Aorta (tissue), 5 donors: ENCODE measurements around the gene TDP2. TPM values are rescaled to one million over a fixed set of nuclear protein-coding genes. Genes with fewer than 3 reads are reported as not detected.
"Not testable (repeated sequence)": the region's sequence is repeated elsewhere in the genome, so short reads cannot be mapped to it uniquely, and the experiment has no call there.

ENCODE experiments used
- ATAC-seq: fragments of 200-7000 bp; cut with Tn5 transposase; one replicate; pipeline ENCODE4 v1.9.1; 2022; ENCODE audit warnings: moderate library complexity; ENCODE audit not compliant: low FRiP score
- DNase-seq, 2 donors: peaks; one replicate each; pipeline ENCODE4 v3.0.0-alpha.2; 2020
- H3K27ac ChIP-seq, 2 donors: one replicate each; pipeline ENCODE4 v1.5.1; 2013; ENCODE audit warnings: low read length in 2 of 2, mild to moderate bottlenecking in 2 of 2, moderate library complexity in 2 of 2, control low read depth in 1 of 2, inconsistent platforms in 1 of 2, low read depth in 1 of 2
- H3K27me3 ChIP-seq, 2 donors: one replicate each; pipeline ENCODE4 v1.6.1; 2013; ENCODE audit warnings: control low read depth in 1 of 2, low read length in 1 of 2, mild to moderate bottlenecking in 1 of 2, moderate library complexity in 1 of 2; ENCODE audit not compliant: insufficient read depth in 2 of 2, control insufficient read depth in 1 of 2
- H3K36me3 ChIP-seq, 2 donors: one replicate each; pipeline ENCODE4 v1.6.1; 2013; ENCODE audit warnings: control low read depth in 1 of 2, low read length in 1 of 2, mild to moderate bottlenecking in 1 of 2; ENCODE audit not compliant: insufficient read depth in 2 of 2, control insufficient read depth in 1 of 2
- H3K4me1 ChIP-seq, 2 donors: one replicate each; pipeline ENCODE4 v1.6.1; 2013; ENCODE audit warnings: low read length in 2 of 2, control low read depth in 1 of 2, mild to moderate bottlenecking in 1 of 2, moderate library complexity in 1 of 2; ENCODE audit not compliant: insufficient read depth in 2 of 2, control insufficient read depth in 1 of 2
- H3K4me3 ChIP-seq, 2 donors: one replicate each; pipeline ENCODE4 v1.5.1; 2013; ENCODE audit warnings: low read length in 2 of 2, control low read depth in 1 of 2, mild to moderate bottlenecking in 1 of 2
- H3K9me3 ChIP-seq: one replicate; pipeline ENCODE4 v1.6.1; 2013; ENCODE audit warnings: mild to moderate bottlenecking, low read length; ENCODE audit not compliant: control insufficient read depth
- WGBS, 2 donors: extraction: QIAGEN DNeasy Blood & Tissue Kit; methylation state at CpG; one replicate each; pipeline ENCODE4 v1.1.7; 2013; 5-methylcytosine and 5-hydroxymethylcytosine counted together
- intact Hi-C, 2 donors: fragments of 100-400 bp; cut with DNase I; formaldehyde crosslinking; loops; one replicate each; pipeline versions ENCODE4 v1.14.2 to v1.15.0; 2022
- polyA plus RNA-seq, 2 donors: library from polyadenylated mRNA; stranded (reverse); fragments of 200-250 nt; gene quantifications; one replicate each; pipeline ENCODE4 v1.2.3, GENCODE V29; 2013
- total RNA-seq, 2 donors: library from RNA; stranded (reverse); fragmentation: NEBNext Ultra II Directional; extraction: Animal tissue kit (Norgen Biotek cat#: 25700); gene quantifications; one replicate each; pipeline ENCODE4 v1.2.1, GENCODE V29; 2021
- donor health status: healthy with polysubstance abuse.
- donor health status: Bipolar disorder and iron deficiency.
- donor health status: DM: no; HTN: no; CAD: no.
- donor health status: DM: no; HTN: no; CAD: no.
- donor health status: DM: yes; HTN: yes; CAD: no.

TDP2 gene
- total and polyA plus RNA-seq, 4 donors, result 30.7 to 99.7 (median 38.3) TPM

DNA sequence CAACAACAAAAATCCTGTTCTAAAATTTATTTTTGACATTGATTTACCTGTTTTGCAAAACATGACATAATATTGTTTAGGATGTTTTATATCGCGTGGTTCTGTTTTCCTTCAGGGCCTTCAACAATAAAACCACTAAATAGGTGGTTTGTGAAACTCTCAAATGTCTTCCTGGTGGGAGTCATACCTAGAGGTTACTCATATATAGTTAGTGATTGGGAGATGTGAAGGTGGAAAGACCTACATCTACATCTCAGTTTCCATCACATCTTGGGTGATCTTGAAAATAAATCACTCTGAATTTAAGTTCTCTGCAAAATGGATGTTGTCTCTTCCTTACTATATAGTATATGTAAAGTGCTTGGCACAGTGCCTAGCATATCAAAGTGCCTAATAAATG is 29.4 kb upstream of the TDP2 start:
- Histone ChIP-seq H3K27ac (no peak overlapping the region), H3K36me3 (no peaks in the 10 kb centered on the region), H3K4me3 (no peak overlapping the region), H3K9me3 (no peaks in the 10 kb centered on the region), H3K27me3 (no peaks in the 10 kb centered on the region), H3K4me1 (no peaks in the 10 kb centered on the region)
- no peak for ATAC-seq
- DNase-seq, result no peak
- 90 to 92% methylated on average over 2 of the region's 2 CpGs for WGBS, 2 donors
- intact Hi-C loops, result loop anchor here (5.0 to 10.0 kb wide), 2 partner anchors 99 to 261 kb away; no protein-coding TSS in a partner anchor

DNA sequence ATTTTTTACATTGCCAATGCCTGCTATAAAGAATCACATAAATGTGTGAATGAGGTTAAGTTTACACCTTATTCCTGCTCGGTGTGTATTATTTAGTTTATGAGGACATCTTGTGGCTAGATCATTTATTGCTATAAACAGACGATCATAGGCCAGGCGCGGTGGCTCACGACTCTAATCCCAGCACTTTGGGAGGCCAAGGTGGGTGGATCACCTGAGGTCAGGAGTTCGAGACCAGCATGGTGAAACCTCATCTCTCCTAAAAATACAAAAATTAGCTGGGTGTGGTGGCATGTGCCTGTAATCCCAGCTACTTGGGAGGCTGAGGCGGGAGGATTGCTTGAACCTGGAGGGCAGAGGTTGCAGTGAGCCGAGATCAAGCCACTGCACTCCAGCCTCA is 28.9 kb upstream of the TDP2 start:
- 27 to 28% methylated on average over 8 of the region's 8 CpGs for WGBS, 2 donors
- intact Hi-C loops, result loop anchor here (2.0 to 10.0 kb wide), 4 partner anchors 98 to 261 kb away; no protein-coding TSS in a partner anchor
- H3K4me3 ChIP-seq, H3K27me3 ChIP-seq, H3K4me1 ChIP-seq, H3K9me3 ChIP-seq, H3K27ac ChIP-seq, DNase-seq, H3K36me3 ChIP-seq: not testable (repeated sequence)
- peak; percentile 80 for ATAC-seq

DNA sequence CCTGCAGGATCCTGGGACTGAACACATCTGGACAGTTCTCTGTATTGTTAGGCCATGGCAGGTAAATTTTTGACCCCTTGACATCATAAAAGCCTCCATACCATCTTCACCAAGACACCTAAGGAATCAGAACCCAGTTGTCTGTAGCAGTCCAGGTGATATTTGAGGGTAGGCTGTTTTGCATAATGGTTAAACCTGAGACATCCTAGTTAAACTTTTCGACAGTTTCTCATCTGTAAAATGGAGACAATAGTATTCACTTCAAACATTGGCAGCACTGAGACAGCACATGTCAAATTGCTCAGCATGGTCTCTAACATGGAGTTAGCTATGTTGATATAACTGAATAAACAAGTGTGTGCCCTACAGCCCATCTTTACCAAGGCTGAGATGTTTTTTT is 27.5 kb upstream of the TDP2 start:
- WGBS, 2 donors, result 93 to 95% methylated on average over 1 of the region's 1 CpG
- Histone ChIP-seq H3K4me1 (no peaks in the 10 kb centered on the region), H3K27me3 (no peaks in the 10 kb centered on the region), H3K9me3 (no peaks in the 10 kb centered on the region), H3K4me3 (no peak overlapping the region), H3K36me3 (no peaks in the 10 kb centered on the region), H3K27ac (no peak overlapping the region)
- intact Hi-C loops, result loop anchor here (2.0 to 10.0 kb wide), 3 partner anchors 111 to 259 kb away; no protein-coding TSS in a partner anchor
- no peak for DNase-seq
- ATAC-seq, result no peak

DNA sequence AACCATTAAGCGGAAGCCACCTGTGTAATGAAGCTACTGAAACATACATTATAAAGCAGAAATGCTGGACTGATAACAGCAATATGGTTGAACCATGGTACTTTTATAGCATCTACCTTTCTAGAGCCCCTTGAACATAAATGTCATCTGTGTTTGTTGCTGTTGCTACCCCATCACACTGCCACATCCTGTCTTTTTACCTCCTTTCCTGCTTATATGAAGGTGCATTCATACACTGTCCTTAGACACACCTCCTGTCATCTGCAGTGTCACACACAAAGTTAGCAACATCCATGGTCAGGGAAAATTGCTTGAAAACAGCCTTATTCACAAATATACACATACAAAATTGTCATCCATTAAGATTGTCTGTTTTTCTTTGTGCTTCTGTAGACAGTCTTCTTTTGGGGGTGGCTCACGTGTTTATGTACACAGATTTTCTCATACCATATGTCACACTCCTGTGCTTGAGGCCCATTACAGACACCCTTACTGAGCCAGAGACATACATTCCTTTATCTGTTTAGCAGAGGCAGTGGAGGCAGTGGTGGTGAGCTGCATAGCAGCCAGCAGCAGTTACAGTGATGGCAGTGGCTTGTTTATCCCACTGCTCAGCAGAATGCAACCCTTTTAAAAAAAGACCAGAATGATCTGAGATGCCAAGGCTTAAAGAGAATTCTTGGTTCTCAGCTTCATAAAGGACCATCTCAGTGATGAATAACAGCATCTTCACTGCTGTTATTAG is 26.3 kb upstream of the TDP2 start:
- 86 to 88% methylated on average over 2 of the region's 2 CpGs for WGBS, 2 donors
- Histone ChIP-seq H3K27ac (no peak overlapping the region), H3K36me3 (no peaks in the 10 kb centered on the region), H3K27me3 (no peaks in the 10 kb centered on the region), H3K4me1 (no peaks in the 10 kb centered on the region), H3K4me3 (no peak overlapping the region), H3K9me3 (no peaks in the 10 kb centered on the region)
- ATAC-seq, result no peak
- intact Hi-C loops, result loop anchor here in 1 of 2 donors (10.0 kb wide), 1 partner anchor 258 kb away; no protein-coding TSS in a partner anchor
- DNase-seq, result no peak

DNA sequence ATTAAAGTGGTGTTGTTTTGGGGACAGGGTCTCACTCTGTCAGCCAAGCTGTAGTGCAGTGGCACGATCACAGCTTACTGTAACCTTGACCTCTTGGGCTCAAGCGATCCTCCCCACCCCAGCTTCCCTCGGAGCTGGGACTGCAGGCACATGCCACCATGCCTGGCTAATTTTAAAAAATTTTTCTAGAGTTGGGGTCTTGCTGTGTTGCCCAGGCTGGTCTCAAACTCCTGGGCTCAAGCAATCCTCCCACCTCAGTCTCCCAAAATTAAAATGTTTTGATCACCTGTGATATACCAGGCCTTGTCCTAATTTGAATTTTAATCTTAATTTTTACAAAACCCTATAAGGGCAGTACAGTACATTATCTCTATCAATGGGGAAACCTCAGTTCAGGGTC is 25.7 kb upstream of the TDP2 start:
- Histone ChIP-seq H3K4me3 (no peak overlapping the region), H3K27ac (no peak overlapping the region), H3K4me1 (no peaks in the 10 kb centered on the region), H3K36me3 (no peaks in the 10 kb centered on the region), H3K9me3 (no peaks in the 10 kb centered on the region), H3K27me3 (no peaks in the 10 kb centered on the region)
- 71 to 77% methylated on average over 3 of the region's 3 CpGs for WGBS, 2 donors
- ATAC-seq (no peak), DNase-seq (no peak)
- intact Hi-C loops, result loop anchor here in 1 of 2 donors (10.0 kb wide), 1 partner anchor 258 kb away; no protein-coding TSS in a partner anchor

DNA sequence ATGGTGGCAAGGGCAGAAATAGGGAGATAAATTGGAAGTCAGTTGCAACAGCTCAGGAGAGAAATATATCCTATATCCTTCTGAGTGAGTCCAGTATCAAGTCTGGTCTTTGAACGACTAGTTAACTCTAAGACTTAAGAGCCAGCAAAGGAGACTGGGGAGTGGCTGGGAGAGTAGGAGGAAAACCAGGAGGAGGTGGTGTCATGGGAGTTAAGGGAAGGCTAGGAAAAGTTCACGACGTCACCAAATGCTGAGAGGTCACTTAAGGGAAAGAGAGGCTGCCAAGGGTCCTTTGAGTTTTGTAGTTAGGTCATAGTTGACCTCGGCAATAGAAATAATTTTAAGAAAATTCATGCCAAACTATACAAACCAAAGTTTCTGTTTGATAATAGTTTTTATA is 25.3 kb upstream of the TDP2 start:
- no peaks in the 10 kb centered on the region for H3K9me3 ChIP-seq
- no peak overlapping the region for H3K4me3 ChIP-seq
- DNase-seq (no peak), ATAC-seq (no peak)
- no peak overlapping the region for H3K27ac ChIP-seq
- intact Hi-C loops, result loop anchor here in 1 of 2 donors (10.0 kb wide), 1 partner anchor 257 kb away; no protein-coding TSS in a partner anchor
- H3K27me3 ChIP-seq, result no peaks in the 10 kb centered on the region
- WGBS, 2 donors, result 28 to 30% methylated on average over 4 of the region's 4 CpGs
- no peaks in the 10 kb centered on the region for H3K4me1 ChIP-seq
- H3K36me3 ChIP-seq, result no peaks in the 10 kb centered on the region

DNA sequence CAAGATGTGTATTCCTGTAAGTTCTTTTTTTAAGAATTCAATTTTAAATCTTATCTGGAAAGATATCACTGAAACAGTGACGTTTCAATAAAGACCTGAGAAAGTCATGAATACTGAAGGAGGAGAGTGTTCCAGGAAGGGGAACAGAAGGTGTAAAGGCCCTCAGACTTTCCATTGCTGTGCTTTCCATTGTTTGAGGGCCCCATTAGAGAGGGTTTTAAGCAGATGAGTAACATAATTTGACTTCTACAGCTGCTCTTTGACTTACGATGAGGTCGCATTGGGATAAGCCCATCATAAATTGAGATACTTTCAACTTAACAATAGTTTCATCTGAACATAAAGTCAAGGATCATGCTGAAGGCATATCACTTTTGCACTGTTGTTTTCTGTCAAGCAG is 24.9 kb upstream of the TDP2 start:
- WGBS, 2 donors, result 89 to 91% methylated on average over 3 of the region's 3 CpGs
- no peak overlapping the region for H3K27ac ChIP-seq
- no peaks in the 10 kb centered on the region for H3K4me1 ChIP-seq
- no peaks in the 10 kb centered on the region for H3K36me3 ChIP-seq
- H3K4me3 ChIP-seq, result no peak overlapping the region
- intact Hi-C loops, result loop anchor here in 1 of 2 donors (10.0 kb wide), 1 partner anchor 257 kb away; no protein-coding TSS in a partner anchor
- DNase-seq, result no peak
- no peak for ATAC-seq
- no peaks in the 10 kb centered on the region for H3K27me3 ChIP-seq
- no peaks in the 10 kb centered on the region for H3K9me3 ChIP-seq

DNA sequence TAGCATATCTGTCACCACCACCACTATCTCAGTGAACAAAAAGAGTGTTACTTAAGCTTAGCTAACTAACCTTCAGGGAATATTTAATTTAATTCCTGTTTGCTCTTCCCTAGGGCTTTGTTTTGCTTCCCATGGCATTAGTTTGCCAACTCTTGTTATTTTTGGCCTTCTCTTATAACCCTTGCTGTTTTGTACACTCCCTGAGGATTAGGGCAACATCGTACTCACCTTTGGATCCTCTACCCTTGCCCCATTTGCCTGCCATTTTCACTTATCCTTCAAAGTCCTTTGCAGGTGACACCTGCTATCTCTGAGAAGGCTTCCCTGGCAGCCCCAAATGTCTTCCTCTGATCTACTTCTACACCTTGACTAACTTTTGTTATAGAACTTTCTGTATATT is 23.9 kb upstream of the TDP2 start:
- Histone ChIP-seq H3K27me3 (no peaks in the 10 kb centered on the region), H3K36me3 (no peaks in the 10 kb centered on the region), H3K9me3 (no peaks in the 10 kb centered on the region), H3K4me1 (no peaks in the 10 kb centered on the region), H3K27ac (no peak overlapping the region), H3K4me3 (no peak overlapping the region)
- WGBS, 2 donors, result 6 to 10% methylated on average over 1 of the region's 1 CpG
- ATAC-seq (no peak), DNase-seq (no peak)
- intact Hi-C loops, result loop anchor here in 1 of 2 donors (10.0 kb wide), 1 partner anchor 256 kb away; no protein-coding TSS in a partner anchor

DNA sequence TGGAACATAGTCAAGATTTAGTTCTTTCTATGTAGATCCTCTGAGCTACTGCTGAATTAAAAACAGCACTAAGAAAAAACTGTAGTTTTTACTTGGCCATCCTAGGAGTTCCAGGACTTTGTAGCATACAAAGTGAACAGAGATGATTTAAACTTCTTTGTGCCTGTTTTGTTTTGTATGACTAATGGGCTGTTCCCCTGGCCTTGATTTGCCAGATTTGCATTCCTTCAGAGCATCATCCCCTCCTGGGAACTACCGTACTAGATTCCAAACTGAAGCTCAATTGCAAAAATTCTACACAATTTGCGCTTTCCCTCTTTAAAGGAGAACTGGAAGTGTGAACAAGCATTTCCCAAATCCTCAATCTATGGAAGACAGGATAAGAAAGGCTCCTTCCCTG is 23.3 kb upstream of the TDP2 start:
- H3K9me3 ChIP-seq, result no peaks in the 10 kb centered on the region
- ATAC-seq (no peak), DNase-seq (no peak)
- intact Hi-C loops, result loop anchor here in 1 of 2 donors (10.0 kb wide), 1 partner anchor 255 kb away; no protein-coding TSS in a partner anchor
- 65% methylated on average over 2 of the region's 2 CpGs for WGBS, 2 donors
- H3K4me1 ChIP-seq, result no peaks in the 10 kb centered on the region
- H3K27me3 ChIP-seq, result no peaks in the 10 kb centered on the region
- H3K36me3 ChIP-seq, result no peaks in the 10 kb centered on the region
- no peak overlapping the region for H3K4me3 ChIP-seq
- no peak overlapping the region for H3K27ac ChIP-seq
